ENCODE data around the gene G6PC2.
"Not testable (repeated sequence)": the region's sequence is repeated elsewhere in the genome, so short reads cannot be mapped to it uniquely, and the experiment has no call there.

DNA sequence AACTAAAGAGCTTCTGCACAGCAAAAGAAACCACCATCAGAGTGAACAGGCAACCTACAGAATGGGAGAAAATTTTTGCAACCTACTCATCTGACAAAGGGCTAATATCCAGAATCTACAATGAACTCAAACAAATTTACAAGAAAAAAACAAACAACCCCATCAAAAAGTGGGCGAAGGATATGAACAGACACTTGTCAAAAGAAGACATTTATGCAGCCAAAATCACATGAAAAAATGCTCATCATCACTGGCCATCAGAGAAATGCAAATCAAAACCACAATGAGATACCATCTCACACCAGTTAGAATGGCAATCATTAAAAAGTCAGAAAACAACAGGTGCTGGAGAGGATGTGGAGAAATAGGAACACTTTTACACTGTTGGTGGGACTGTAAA lies 30.7 kb upstream of the G6PC2 start:
- TF ChIP-seq, protein P1, sequence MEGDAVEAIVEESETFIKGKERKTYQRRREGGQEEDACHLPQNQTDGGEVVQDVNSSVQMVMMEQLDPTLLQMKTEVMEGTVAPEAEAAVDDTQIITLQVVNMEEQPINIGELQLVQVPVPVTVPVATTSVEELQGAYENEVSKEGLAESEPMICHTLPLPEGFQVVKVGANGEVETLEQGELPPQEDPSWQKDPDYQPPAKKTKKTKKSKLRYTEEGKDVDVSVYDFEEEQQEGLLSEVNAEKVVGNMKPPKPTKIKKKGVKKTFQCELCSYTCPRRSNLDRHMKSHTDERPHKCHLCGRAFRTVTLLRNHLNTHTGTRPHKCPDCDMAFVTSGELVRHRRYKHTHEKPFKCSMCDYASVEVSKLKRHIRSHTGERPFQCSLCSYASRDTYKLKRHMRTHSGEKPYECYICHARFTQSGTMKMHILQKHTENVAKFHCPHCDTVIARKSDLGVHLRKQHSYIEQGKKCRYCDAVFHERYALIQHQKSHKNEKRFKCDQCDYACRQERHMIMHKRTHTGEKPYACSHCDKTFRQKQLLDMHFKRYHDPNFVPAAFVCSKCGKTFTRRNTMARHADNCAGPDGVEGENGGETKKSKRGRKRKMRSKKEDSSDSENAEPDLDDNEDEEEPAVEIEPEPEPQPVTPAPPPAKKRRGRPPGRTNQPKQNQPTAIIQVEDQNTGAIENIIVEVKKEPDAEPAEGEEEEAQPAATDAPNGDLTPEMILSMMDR (conservative IDR thresholded peaks at IDR 0.05), result not testable (repeated sequence)
- not testable (repeated sequence) for TF ChIP-seq EZH2 (IDR thresholded peaks at IDR 0.05; ENCODE audit: low read depth)
